Measurements from ENCODE around the gene PPP2R2C.
A peak's percentile ranks its signal among the peaks of the same experiment; 100 is the strongest.

Gene PPP2R2C

DNA sequence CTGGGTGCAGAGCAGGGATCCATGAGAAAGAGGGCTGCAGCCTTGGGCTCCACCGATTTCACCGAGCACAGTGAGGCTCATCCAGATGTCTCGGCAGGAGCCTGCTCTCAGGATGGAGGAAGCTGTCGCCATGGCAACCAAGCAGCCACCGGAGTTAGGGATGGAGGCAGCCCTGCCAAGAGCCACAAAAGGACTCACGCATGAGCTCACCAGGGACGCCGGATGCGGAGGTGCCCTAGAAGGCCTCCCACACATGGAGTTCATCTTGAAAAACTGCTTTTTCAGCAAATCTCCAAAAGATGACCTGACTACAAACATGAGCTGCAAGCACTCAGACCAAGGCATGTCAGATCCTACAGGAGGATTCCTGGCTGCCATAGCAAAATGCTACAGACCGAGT is 112.0 kb downstream of the PPP2R2C start:
- no peak for DNase-seq

GRCh38 chr4:6359536-6360308 is 112.7 kb downstream of the PPP2R2C start:
- no peak for DNase-seq

DNA sequence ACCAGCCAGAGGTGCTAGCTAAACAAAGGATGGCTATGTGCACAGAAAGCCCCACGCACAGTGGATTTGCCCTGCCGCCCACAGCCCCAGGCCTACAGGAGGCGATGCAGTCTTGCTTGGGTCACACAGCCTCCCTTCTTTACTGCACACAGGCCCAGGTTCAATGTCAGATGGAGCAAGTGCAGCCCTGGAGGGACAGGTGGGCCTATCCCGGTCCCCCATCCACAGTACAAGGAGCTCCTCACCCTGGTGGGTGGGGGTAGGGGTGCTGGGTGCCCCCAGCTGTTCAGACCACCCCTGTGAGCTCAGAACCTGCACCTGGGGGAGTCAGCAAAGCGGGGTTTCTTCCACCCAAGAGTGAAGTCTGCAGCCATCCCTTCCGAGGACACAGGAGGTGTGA is 114.9 kb downstream of the PPP2R2C start:
- no peak for DNase-seq

DNA sequence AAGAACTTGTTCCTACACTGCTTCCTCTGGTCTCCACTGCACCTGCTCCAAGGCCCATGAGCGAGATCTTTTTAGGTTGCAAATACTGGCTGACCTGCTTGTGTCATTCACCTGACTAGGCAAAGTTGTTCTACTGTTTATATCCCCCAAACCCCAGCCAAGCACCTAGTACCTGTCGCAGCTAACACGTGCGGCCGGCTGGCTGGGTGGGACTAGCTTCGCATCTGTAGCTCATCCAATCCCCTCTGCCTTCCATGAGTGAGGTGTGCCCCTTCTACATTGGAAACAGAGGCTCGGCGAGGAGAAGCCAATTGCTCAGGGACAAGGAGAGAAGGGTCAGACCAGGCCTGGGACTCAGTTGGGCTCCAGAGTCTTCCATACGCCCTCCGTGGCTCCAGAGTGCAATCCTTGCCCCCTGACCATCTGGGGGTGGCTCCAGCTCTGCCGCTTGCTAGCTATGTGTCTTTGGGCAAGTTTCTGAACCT is 116.3 kb downstream of the PPP2R2C start:
- no peak for DNase-seq

DNA sequence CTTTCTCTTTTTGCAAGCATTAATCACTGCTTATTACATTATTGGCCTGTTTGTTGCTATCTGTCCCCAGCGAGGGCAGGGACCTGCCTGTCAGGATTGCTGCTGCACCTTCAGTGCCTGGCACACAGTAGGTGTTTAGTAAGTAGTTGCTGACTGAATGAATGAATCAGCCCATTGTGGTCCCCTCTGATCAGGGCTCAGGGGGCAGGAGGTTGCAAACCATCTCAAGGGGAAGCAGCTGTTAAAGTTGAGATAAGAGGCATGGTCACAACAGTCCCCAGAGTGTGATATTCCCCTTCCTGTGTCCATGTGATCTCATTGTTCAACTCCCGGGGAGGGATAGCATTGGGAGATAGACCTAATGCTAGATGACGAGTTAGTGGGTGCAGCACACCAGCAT is 117.4 kb downstream of the PPP2R2C start:
- DNase-seq, result no peak

- no peak for DNase-seq
Observed at GRCh38 chr4:6354626-6355025, 117.8 kb downstream of the PPP2R2C start.

DNA sequence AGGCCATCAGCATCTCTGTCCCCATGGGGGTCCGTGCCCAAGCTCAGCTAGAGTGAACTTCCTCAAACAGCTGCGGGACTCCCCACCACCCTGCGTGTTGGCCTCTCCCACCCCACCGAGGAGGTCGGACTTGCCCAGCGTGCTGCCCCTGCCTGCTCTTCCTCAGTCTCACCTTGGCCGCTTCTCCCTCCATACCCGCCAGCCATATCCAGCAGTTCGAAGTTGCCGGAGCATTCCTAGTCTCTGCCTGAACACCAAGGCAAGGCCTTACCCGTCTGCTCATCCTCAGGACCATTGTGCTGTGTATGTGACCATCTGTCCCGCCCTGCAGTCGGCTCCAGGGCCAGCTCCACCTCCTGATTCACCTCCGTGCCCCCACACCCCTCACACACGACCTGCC is 118.3 kb downstream of the PPP2R2C start:
- no peak for DNase-seq

GRCh38 chr4:6352031-6352692 is 120.3 kb downstream of the PPP2R2C start:
- no peak for DNase-seq

GRCh38 chr4:6351246-6352000 is 121.0 kb downstream of the PPP2R2C start:
- no peak for DNase-seq

DNA sequence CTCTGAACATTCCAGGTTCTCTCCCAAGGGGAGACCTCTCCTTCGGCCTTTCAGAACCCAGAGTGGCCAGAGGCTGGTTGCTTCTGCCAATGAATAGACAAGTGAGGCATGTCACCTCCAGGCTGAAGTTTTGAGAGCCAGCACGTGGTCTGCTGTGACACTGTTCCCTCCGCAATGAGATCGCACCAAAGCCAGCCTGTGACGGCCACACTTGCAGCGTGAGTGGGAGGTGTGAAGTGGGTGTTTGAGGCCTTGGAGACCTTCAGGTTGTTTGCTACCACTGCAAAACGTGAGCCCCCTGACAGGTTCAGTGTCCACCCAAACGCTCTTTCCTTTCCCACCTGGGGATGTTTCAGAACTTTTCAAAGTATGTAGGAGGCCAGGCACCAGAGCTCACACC is 121.8 kb downstream of the PPP2R2C start:
- DNase-seq, result no peak

- no peak for DNase-seq
Observed at GRCh38 chr4:6349896-6350603, 122.4 kb downstream of the PPP2R2C start.

DNA sequence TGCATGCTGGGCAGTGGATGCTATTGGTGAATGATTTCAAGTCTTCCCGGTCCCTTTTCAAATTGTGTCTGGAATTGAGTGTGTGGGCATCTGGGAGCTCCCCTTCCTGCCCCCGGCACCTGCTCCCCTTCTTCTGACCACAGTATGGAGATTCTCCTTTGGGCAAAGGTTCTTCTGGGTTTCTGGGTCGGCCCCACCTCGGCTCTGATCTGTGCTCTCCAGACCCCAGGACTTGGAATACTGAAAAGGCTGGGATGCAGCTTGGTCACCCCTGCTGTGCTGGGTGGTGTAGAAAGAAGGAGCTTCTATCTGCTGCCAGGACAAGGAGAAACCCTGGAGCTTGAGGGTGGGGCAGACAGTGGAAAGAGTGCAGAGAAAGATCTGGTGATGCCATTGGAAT is 124.0 kb downstream of the PPP2R2C start:
- DNase-seq, result no peak

- DNase-seq, result no peak
Observed at GRCh38 chr4:6347511-6348045, 124.8 kb downstream of the PPP2R2C start.

DNA sequence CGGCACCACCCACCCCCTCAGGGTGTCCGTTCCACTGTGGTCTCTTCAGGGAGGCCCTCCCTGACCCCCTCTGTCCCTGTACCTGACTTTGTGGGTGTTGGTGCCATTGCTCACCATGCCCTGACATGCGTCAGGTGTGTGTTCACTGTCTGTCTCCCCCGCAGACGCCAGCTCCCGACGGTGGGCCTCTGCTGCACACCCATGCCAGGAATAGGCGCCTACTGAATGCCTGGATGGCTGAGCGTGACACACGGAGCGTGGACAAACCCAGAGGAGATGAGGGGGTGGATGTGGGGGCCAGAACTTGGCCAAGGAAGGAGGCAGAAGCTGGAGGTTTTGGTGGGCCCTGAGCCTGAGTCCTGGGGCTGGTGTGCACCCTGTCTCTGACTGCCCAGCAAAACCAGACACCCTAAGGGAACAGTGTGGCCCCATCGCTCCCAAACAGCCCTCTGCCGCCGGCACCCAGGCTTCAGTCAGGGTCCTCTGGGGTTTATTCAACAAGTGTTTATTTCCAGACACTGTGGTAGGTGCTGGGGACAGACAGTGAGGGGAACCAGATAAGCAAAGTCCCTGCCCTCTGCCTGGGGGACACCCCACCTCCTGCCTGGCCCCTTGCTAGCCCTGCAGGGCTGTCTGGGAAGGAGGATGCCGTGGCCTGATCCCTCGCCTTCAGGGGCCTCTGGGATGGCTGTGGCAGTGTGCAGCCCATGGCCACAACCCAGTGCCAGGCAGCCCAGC is 125.9 kb downstream of the PPP2R2C start:
- no peak for DNase-seq

DNA sequence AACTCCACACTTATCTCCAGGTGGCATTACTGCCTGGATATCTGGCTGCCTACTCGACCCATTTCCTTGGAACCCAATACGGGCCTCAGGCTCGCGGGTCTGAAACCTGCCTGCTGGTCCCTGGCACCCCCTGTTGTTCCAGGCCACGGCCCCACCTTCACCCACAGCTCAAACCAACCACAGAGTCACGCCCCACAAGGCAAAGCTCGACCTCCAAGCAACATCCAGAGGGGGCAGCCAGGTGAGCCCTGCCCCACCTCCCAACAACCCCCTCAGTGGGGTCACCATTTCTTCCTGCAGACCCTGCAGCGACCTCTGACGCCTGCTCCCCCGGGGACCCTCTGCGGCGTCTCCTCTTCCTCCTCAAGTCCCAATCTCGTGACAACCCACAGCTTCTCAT is 126.5 kb downstream of the PPP2R2C start:
- no peak for DNase-seq

DNA sequence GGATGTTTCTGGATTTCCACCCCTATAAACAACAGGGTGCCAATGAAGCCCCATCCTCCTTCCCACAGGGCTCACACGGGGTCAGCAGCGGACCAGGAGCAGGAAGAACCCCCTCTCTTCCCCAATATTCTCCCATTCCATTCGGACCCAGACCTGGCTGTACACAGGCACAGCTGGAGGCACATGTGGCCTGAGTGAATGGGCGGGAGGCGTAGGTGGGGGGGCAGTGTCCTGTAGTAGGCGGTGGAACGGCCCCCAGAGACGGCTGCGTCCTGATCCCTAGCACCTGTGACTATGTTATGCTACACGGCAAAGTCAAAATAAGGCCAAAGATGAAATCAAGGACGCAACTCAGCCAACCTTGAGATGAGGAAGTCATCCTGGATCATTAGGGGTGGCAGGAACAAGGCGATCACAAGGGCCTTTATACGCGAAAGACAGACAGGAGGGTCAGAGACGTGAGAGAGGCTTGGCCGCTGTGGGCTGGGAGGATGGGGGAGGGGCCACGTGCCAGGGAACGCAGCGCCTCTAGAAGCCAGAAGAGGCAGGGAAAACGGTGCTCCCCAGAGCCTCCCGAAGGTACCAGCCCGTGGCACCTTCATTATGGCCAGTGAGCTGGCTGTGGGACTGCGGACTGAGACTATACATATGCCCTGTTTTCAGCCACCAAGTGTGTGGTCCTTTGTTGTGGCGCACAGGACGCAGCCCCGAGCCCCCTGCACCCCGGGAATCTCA is 127.2 kb downstream of the PPP2R2C start:
- DNase-seq, result no peak

DNA sequence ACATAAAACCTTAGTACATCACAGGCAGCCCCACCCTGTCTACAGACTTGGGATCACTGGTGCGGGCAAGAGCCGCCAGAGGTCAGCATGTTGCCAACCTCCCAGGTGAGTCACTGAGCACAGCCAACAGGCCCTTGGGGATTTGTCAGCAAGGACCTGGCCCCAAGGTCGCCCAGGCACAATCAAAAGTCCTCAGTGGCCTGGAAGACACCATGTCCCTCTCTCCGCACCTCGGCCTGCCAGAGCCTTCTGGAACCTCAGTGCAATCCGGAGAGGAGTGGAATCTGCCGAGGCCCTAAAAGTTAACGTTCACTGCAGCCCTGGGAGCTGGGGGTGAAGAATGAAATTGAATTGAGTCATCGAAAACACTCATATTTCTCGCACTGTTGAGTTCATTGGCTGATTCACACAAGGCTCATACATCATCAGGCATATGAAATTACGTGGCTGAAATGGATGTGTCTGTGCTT is 128.4 kb downstream of the PPP2R2C start:
- DNase-seq, result no peak

- DNase-seq, result peak; percentile 64
Observed at GRCh38 chr4:6342530-6343293, 129.7 kb downstream of the PPP2R2C start.

DNA sequence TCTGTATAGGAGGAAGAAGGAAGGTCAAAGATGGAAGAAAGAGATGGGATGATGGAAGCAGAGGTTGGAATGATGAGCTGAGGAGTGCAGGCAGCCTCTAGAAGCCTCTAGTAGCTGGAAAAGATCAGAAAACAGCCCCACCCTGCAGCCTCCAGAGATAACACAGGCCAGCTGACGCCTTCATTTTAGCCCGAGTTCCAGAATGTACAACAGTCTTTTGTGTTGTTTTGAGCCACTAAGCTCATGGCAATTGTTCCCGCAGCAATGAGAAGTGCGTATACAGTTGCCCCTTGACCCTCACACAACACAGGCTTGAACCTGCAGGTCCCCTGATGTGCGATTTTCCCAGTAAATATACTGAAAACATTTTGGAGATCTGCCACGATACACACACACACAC is 130.7 kb downstream of the PPP2R2C start:
- no peak for DNase-seq

GRCh38 chr4:6340446-6341015 is 131.9 kb downstream of the PPP2R2C start:
- no peak for DNase-seq

All from NCI-H345 (cell line).